OCI-LY1 (cell line): ENCODE results near the gene GALNTL6.
"Not testable (repeated sequence)": the region's sequence is repeated elsewhere in the genome, so short reads cannot be mapped to it uniquely, and the experiment has no call there.

Experiments used
- H2AFZ ChIP-seq: fragments of 200-600 bp; sonication (generic), shearing (Covaris generic); 2 replicates; pipeline ENCODE4 v1.6.0; 2014; ENCODE audit warnings: antibody characterized with exemption, mild to moderate bottlenecking, low read length
- H3F3A ChIP-seq: fragments of 200-600 bp; sonication (generic), shearing (Covaris generic); 2 replicates; pipeline ENCODE4 v1.6.0; 2014; ENCODE audit warnings: mild to moderate bottlenecking, antibody characterized with exemption, low read length, moderate library complexity; ENCODE audit not compliant: insufficient read depth
- H3K27ac ChIP-seq: fragments of 200-600 bp; sonication (generic); 2 replicates; pipeline ENCODE4 v1.5.1; 2014; ENCODE audit warnings: low read length, mixed run types, mild to moderate bottlenecking, low read depth; ENCODE audit not compliant: poor library complexity, severe bottlenecking
- H3K27me3 ChIP-seq: fragments of 200-600 bp; sonication (generic); 2 replicates; pipeline ENCODE4 v1.6.0; 2014; ENCODE audit warnings: antibody characterized with exemption, mild to moderate bottlenecking, low read length, moderate library complexity; ENCODE audit not compliant: insufficient read depth
- H3K36me3 ChIP-seq: fragments of 200-600 bp; sonication (generic); 2 replicates; pipeline ENCODE4 v1.6.1; 2014; ENCODE audit warnings: mild to moderate bottlenecking, antibody characterized with exemption, low read length, moderate library complexity, mixed read lengths; ENCODE audit not compliant: insufficient read depth
- H3K4me1 ChIP-seq: fragments of 200-600 bp; sonication (generic); 2 replicates; pipeline ENCODE4 v1.5.1; 2014; ENCODE audit warnings: mild to moderate bottlenecking, low read length, moderate library complexity; ENCODE audit not compliant: insufficient read depth, severe bottlenecking
- H3K4me2 ChIP-seq: fragments of 200-600 bp; sonication (generic), shearing (Covaris generic); 2 replicates; pipeline ENCODE4 v1.6.1; 2014; ENCODE audit warnings: low read length
- H3K4me3 ChIP-seq: fragments of 200-600 bp; sonication (generic); 2 replicates; pipeline ENCODE4 v1.5.1; 2014; ENCODE audit warnings: low read length, low read depth, mild to moderate bottlenecking, mixed read lengths; ENCODE audit not compliant: poor library complexity, severe bottlenecking
- H3K79me2 ChIP-seq: fragments of 200-600 bp; shearing (Covaris generic); 2 replicates; pipeline ENCODE4 v1.6.1; 2016; ENCODE audit warnings: mixed run types, low read length, mixed read lengths; ENCODE audit not compliant: insufficient read depth
- H3K9ac ChIP-seq: fragments of 200-600 bp; sonication (generic), shearing (Covaris generic); 2 replicates; pipeline ENCODE4 v1.6.1; 2014; ENCODE audit warnings: mild to moderate bottlenecking, low read length, mixed read lengths
- H3K9me2 ChIP-seq: fragments of 200-600 bp; sonication (generic), shearing (Covaris generic); 2 replicates; pipeline ENCODE4 v1.6.1; 2014; ENCODE audit warnings: low read depth, mild to moderate bottlenecking, low read length, mixed read lengths
- H3K9me3 ChIP-seq: fragments of 200-600 bp; shearing (Covaris generic); 2 replicates; pipeline ENCODE4 v1.6.1; 2014; ENCODE audit warnings: low read length, mixed read lengths
- H4K20me1 ChIP-seq: fragments of 200-600 bp; sonication (generic), shearing (Covaris generic); 2 replicates; pipeline ENCODE4 v1.6.0; 2016; ENCODE audit warnings: mild to moderate bottlenecking, low read length; ENCODE audit not compliant: insufficient read depth
- CTCF ChIP-seq: fragments of 200-600 bp; sonication (generic), shearing (Covaris generic); IDR thresholded peaks from 2 replicates; pipeline ENCODE4 v1.5.1; 2017; ENCODE audit warnings: mild to moderate bottlenecking, antibody characterized with exemption, low read length, moderate library complexity, mixed read lengths
- EZH2 ChIP-seq: fragments of 200-600 bp; sonication (generic), shearing (Covaris generic); IDR thresholded peaks from 2 replicates; pipeline ENCODE4 v1.8.0; 2017; ENCODE audit warnings: borderline replicate concordance, mixed run types, mild to moderate bottlenecking, antibody characterized with exemption, low read length, moderate library complexity, mixed read lengths

GALNTL6 gene

DNA sequence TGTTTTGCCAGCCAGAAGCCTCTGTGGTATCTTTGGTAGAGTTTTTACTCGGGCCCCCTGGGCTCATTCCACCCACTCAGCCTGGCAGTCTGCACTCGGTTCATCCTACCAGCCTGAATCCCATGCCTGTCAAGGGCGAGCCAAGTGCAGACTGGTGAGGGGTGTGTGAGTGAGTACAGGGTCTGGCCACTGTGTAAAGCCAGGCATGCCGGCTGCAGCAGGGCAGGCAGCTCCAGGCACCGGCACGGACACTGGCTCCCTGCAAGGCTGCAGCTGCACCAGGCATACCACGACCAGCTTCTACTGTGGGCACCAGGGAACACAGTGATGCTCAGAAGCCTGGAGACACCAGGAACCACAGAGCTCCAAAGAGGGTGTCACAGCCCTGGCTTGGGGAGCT, 1161.4 kb downstream of the GALNTL6 start:
- TF ChIP-seq EZH2, result no peak
- TF ChIP-seq CTCF, result no peak
- no peaks in the 10 kb centered on the region for H3K4me1 ChIP-seq

DNA sequence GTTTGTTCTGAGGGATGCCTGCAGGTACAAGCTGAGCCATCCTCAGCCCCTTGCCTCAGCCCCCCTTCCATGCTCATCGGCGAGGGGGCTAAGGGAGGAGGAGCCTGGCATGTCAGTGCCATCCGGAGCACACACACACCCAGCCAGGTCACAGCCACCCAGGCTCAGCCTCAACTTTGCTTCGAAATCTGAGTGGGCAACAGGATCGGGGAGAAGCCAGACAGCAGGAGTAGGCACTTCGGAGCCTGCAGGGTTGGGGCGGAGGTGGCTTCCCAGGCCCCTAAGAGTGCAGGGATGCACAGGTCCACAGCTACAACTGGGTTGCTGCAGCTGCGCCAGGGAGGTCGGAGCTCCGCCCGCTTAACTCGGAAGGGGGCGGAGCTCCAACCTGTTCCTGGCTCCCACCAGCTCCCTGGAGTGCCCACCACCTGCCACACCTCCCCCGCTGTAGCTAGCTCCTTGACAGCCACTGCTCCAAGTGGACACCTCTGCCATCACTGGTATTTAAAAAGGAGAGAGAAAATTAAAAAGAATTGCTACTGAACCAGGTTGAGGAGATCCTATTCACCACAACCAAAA, 1162.5 kb downstream of the GALNTL6 start:
- H3K9me2 ChIP-seq, result no peaks in the 10 kb centered on the region
- H3F3A ChIP-seq, result no peaks in the 10 kb centered on the region
- H3K9ac ChIP-seq, result no peak overlapping the region
- no peaks in the 10 kb centered on the region for H3K79me2 ChIP-seq
- no peaks in the 10 kb centered on the region for H3K9me3 ChIP-seq
- no peaks in the 10 kb centered on the region for H4K20me1 ChIP-seq
- no peak overlapping the region for H3K4me3 ChIP-seq
- no peak overlapping the region for H3K27ac ChIP-seq
- H3K36me3 ChIP-seq, result no peaks in the 10 kb centered on the region
- no peak overlapping the region for H2AFZ ChIP-seq
- TF ChIP-seq EZH2 (no peak), CTCF (no peak)
- no peaks in the 10 kb centered on the region for H3K27me3 ChIP-seq
- H3K4me1 ChIP-seq, result no peaks in the 10 kb centered on the region
- H3K4me2 ChIP-seq, result no peak overlapping the region

More for the DNA sequence above, 1161.4 kb downstream of the GALNTL6 start:
- no peak overlapping the region for H2AFZ ChIP-seq
- H3K79me2 ChIP-seq, result no peaks in the 10 kb centered on the region
- no peaks in the 10 kb centered on the region for H3K36me3 ChIP-seq
- no peak overlapping the region for H3K27ac ChIP-seq
- H3K9me2 ChIP-seq, result no peaks in the 10 kb centered on the region
- H3K9ac ChIP-seq, result no peak overlapping the region
- H3K4me2 ChIP-seq, result no peak overlapping the region
- no peaks in the 10 kb centered on the region for H4K20me1 ChIP-seq
- H3K4me3 ChIP-seq, result no peak overlapping the region
- H3K9me3 ChIP-seq, result peaks cover under 1% of the 10 kb centered on the region; the same call in 1 of the 2 replicates
- H3F3A ChIP-seq, result no peaks in the 10 kb centered on the region
- no peaks in the 10 kb centered on the region; the same call in 1 of the 2 replicates for H3K27me3 ChIP-seq

DNA sequence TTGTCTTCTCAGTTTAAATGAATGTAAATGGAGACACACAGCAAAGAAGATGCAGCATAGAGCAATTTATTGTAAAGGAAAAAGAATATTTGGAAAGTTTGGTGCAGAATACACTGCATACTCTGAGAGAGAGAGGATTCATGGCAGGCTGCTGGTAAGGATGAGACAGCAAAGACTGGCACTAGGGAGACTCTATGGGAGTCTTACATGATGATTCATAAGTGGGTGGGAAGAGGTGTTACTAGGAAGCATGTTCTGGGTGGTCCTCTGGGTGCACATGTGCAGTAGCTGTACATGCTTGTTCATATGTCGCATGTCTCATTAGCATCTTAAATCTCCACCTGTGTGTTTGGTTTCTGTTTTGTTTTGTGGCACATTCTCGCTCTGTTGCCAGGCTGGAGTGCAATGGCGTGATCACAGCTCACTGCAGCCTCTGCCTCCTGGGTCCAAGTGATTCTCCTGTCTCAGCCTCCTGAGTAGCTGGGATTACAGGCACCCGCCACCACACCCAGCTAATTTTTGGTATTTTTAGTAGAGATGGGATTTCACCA, 1164.4 kb downstream of the GALNTL6 start:
- not testable (repeated sequence) for H4K20me1 ChIP-seq, H3K36me3 ChIP-seq, H3K79me2 ChIP-seq, H3K9ac ChIP-seq, H3K9me3 ChIP-seq, H3K4me3 ChIP-seq, H3K4me2 ChIP-seq, H3K27ac ChIP-seq, H3F3A ChIP-seq, H2AFZ ChIP-seq, H3K4me1 ChIP-seq, H3K9me2 ChIP-seq, H3K27me3 ChIP-seq

DNA sequence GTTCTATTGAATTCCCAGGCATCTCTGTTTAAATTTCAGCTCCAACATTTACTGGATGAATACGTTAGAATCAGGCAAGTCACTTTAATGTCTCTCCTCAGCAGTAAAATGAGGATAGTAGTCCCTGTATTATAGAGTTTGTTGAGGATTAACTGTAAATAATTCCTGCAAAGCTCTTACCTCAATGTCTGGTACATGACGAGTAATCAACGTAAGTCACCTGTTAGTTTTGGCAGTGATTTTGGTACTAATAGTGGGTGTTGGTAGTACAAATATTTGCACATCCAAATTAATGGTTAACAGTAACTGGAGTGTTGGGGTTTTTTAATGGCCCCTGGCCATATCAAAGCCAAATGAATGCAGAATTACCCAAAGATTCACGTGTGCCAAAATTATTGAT, 1165.6 kb downstream of the GALNTL6 start:
- H3K9me2 ChIP-seq, result no peaks in the 10 kb centered on the region
- H4K20me1 ChIP-seq, result no peaks in the 10 kb centered on the region
- no peak overlapping the region for H3K4me2 ChIP-seq
- no peaks in the 10 kb centered on the region for H3K36me3 ChIP-seq
- H3K9ac ChIP-seq, result no peak overlapping the region
- no peaks in the 10 kb centered on the region for H3K9me3 ChIP-seq
- TF ChIP-seq CTCF (no peak), EZH2 (no peak)
- H3F3A ChIP-seq, result no peaks in the 10 kb centered on the region
- H3K27ac ChIP-seq, result no peak overlapping the region
- no peaks in the 10 kb centered on the region for H3K79me2 ChIP-seq
- H3K27me3 ChIP-seq, result no peaks in the 10 kb centered on the region
- no peaks in the 10 kb centered on the region for H3K4me1 ChIP-seq
- no peak overlapping the region for H3K4me3 ChIP-seq
- no peak overlapping the region for H2AFZ ChIP-seq
